PC-9 (cell line): ENCODE measurements around the gene KCNG1.

Experiments
- EZH2 ChIP-seq: fragments of 200-600 bp; sonication (generic); IDR thresholded peaks from 2 replicates; pipeline ENCODE4 v1.8.0; 2017; ENCODE audit warnings: antibody characterized with exemption, low read depth
- TF ChIP-seq, protein P1 (sequence below): fragments of 200-600 bp; sonication (generic); conservative IDR thresholded peaks from 2 replicates; pipeline ENCODE4 v1.6.1; 2017; ENCODE audit warnings: mixed run types, antibody characterized with exemption, mild to moderate bottlenecking, moderate library complexity

DNA sequence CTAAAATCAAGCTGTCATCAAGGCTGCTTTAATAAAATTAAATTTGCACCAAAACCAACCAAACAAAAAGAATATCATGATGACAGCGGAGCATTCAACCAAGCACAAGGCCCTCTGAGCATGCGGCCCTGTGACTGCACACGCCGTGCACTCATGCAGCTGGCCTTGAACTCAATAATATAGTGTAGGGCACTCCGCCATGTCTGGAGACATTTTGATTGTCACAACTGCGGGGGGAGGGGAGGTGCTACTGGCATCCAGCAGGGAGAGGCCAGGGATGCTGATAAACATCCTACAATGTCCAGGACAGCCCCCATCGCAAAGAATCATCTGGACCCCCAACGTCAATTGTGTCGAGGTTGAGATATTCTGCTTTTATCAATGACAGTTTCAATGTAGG is 54.6 kb downstream of the KCNG1 start:
- TF ChIP-seq, protein P1, sequence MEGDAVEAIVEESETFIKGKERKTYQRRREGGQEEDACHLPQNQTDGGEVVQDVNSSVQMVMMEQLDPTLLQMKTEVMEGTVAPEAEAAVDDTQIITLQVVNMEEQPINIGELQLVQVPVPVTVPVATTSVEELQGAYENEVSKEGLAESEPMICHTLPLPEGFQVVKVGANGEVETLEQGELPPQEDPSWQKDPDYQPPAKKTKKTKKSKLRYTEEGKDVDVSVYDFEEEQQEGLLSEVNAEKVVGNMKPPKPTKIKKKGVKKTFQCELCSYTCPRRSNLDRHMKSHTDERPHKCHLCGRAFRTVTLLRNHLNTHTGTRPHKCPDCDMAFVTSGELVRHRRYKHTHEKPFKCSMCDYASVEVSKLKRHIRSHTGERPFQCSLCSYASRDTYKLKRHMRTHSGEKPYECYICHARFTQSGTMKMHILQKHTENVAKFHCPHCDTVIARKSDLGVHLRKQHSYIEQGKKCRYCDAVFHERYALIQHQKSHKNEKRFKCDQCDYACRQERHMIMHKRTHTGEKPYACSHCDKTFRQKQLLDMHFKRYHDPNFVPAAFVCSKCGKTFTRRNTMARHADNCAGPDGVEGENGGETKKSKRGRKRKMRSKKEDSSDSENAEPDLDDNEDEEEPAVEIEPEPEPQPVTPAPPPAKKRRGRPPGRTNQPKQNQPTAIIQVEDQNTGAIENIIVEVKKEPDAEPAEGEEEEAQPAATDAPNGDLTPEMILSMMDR: no peak
- TF ChIP-seq EZH2: no peak
